ENCODE measurements around the gene CDC26. TPM values are rescaled to one million over a fixed set of nuclear protein-coding genes. Genes with fewer than 3 reads are reported as not detected.
"Not testable (repeated sequence)": the region's sequence is repeated elsewhere in the genome, so short reads cannot be mapped to it uniquely, and the experiment has no call there.

CDC26 gene
- total RNA-seq, 1 experiment from 2014 or later: 32.4 TPM

DNA sequence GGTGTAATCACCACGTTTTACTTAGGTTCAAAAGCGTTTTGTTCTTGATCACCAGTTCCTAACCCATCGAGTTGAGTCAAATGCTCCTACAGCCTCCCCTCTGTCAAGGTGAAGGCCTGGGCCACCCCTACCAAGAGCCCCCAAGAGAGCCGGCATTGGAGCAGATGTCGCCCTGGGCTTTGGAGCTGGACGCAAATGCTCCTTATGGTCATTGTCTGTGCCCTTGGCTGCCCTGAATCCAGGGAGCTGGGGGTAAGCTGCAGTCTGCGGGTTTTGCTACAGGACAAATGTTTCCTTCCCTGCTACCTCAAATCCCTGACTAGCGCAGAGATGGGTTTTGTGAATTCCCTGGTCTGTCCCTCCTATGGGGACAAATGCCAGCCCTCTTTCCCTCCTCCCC is 22.9 kb upstream of the CDC26 start:
- BruUV-seq (replicated peaks): no TSS peak
- no peaks in the 10 kb centered on the region for H3K9me2 ChIP-seq (replicated peaks; ENCODE audit: low read length)
- no peak overlapping the region for H3K27ac ChIP-seq (ENCODE audit: low read length)
- no peaks in the 10 kb centered on the region for H3K9me3 ChIP-seq (ENCODE audit: low read length)
- H4K20me1 ChIP-seq (ENCODE audit: low read length): no peaks in the 10 kb centered on the region
- H3K4me3 ChIP-seq (ENCODE audit: low read length): no peak overlapping the region
- CTCF ChIA-PET: no interaction called here
- no peak overlapping the region for H2AFZ ChIP-seq (ENCODE audit: low read length)
- POLR2A ChIA-PET (ENCODE audit: unreplicated experiment): no interaction called here
- H3K36me3 ChIP-seq (ENCODE audit: low read depth, low read length): 0 out of 2 replicates have a peak, but pooled peaks cover 2% of the 10 kb centered on the region
- no peaks in the 10 kb centered on the region for H3K27me3 ChIP-seq (ENCODE audit: low read length)
- ATAC-seq: no peak
- DNase-seq: no peak
- no peaks in the 10 kb centered on the region for H3K4me1 ChIP-seq (ENCODE audit: insufficient read depth, low read length)
- TF ChIP-seq EZH2 (IDR thresholded peaks at IDR 0.05; ENCODE audit: low read length, unreplicated experiment): no peak
- TF ChIP-seq EZH2phosphoT487 (IDR thresholded peaks at IDR 0.05; ENCODE audit: borderline replicate concordance, low read length): no peak
- TF ChIP-seq, protein P1, sequence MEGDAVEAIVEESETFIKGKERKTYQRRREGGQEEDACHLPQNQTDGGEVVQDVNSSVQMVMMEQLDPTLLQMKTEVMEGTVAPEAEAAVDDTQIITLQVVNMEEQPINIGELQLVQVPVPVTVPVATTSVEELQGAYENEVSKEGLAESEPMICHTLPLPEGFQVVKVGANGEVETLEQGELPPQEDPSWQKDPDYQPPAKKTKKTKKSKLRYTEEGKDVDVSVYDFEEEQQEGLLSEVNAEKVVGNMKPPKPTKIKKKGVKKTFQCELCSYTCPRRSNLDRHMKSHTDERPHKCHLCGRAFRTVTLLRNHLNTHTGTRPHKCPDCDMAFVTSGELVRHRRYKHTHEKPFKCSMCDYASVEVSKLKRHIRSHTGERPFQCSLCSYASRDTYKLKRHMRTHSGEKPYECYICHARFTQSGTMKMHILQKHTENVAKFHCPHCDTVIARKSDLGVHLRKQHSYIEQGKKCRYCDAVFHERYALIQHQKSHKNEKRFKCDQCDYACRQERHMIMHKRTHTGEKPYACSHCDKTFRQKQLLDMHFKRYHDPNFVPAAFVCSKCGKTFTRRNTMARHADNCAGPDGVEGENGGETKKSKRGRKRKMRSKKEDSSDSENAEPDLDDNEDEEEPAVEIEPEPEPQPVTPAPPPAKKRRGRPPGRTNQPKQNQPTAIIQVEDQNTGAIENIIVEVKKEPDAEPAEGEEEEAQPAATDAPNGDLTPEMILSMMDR (conservative IDR thresholded peaks at IDR 0.05; ENCODE audit: low read depth, low read length): no peak
- no peaks in the 10 kb centered on the region for H3F3A ChIP-seq (ENCODE audit: low read length, unreplicated experiment)
- H3K4me2 ChIP-seq (ENCODE audit: low read length): no peak overlapping the region
- intact Hi-C loops (cut with micrococcal nuclease): no loop called here
- H3K9ac ChIP-seq (ENCODE audit: low read length): no peak overlapping the region
- no peaks in the 10 kb centered on the region for H3K79me2 ChIP-seq (ENCODE audit: low read length)

DNA sequence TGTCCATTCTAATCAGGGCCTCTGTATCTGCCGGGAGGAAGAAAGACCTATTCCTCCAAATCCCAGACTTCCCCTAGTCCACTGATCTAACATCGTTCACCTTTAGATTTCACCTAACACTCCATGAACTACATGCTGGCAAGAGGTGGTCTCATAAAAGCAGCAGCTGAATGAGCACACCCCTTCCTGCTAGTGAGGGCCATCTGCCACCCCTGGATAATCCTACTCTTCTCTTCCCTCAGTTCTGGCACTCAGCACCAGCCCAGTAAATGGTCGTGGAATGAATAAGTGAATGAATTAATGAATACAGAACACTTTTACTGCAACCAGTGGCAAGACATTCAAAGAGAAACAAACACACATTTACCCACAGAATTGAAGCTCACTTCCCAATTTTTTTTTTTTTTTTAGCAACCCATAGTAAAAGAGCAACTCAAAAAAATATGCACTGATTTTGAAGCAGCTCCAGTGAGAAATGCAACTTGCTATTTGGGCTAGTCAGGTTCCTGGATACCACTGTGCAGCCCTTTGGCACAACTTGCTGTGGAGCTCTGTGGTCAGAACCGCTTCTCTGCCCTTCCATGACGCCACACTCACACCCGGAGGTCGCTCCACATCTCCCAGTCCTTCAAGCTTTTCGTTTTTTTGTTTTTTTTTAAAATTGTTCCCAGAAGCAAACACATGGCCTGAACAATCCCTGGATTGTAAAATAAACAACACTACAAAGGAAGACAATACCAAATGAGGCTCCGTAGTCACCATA is 21.6 kb upstream of the CDC26 start:
- H3K9me2 ChIP-seq (replicated peaks; ENCODE audit: low read length): no peaks in the 10 kb centered on the region
- ATAC-seq: no peak
- 0 out of 2 replicates have a peak, but pooled peaks cover 7% of the 10 kb centered on the region for H3K36me3 ChIP-seq (ENCODE audit: low read depth, low read length)
- BruUV-seq (replicated peaks): no TSS peak
- no peak overlapping the region for H3K9ac ChIP-seq (ENCODE audit: low read length)
- no peak for DNase-seq
- H3K4me3 ChIP-seq (ENCODE audit: low read length): no peak overlapping the region
- H3K4me1 ChIP-seq (ENCODE audit: insufficient read depth, low read length): no peaks in the 10 kb centered on the region
- H3F3A ChIP-seq (ENCODE audit: low read length, unreplicated experiment): no peaks in the 10 kb centered on the region
- TF ChIP-seq EZH2phosphoT487 (IDR thresholded peaks at IDR 0.05; ENCODE audit: borderline replicate concordance, low read length): no peak
- TF ChIP-seq, protein P1 (conservative IDR thresholded peaks at IDR 0.05; ENCODE audit: low read depth, low read length): no peak
- TF ChIP-seq EZH2 (IDR thresholded peaks at IDR 0.05; ENCODE audit: low read length, unreplicated experiment): no peak
- intact Hi-C loops (cut with micrococcal nuclease): no loop called here
- POLR2A ChIA-PET (ENCODE audit: unreplicated experiment): no interaction called here
- CTCF ChIA-PET: no interaction called here
- no peaks in the 10 kb centered on the region for H3K9me3 ChIP-seq (ENCODE audit: low read length)
- no peaks in the 10 kb centered on the region for H3K27me3 ChIP-seq (ENCODE audit: low read length)
- H3K27ac ChIP-seq (ENCODE audit: low read length): no peak overlapping the region
- no peaks in the 10 kb centered on the region for H3K79me2 ChIP-seq (ENCODE audit: low read length)
- no peak overlapping the region for H2AFZ ChIP-seq (ENCODE audit: low read length)
- no peak overlapping the region for H3K4me2 ChIP-seq (ENCODE audit: low read length)
- no peaks in the 10 kb centered on the region for H4K20me1 ChIP-seq (ENCODE audit: low read length)

DNA sequence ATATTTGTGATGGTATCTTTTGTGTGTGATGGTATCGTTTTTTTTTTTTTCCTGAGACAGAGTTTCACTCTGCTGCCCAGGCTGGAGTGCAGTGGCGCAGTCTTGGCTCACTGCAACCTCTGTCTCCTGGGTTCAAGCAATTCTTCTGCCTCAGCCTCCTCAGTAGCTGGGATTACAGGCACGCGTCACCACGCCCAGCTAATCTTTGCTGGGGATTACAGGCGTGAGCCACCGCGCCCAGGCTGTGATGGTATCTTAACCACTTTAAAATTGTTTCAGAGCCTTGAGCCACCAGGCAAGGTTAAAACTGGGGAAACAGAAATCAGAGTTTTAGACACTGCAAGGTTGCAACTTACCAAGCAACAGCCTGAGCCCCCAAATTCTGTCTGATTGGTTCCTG is 20.9 kb upstream of the CDC26 start:
- 0 out of 2 replicates have a peak, but pooled peaks cover 14% of the 10 kb centered on the region for H3K36me3 ChIP-seq (ENCODE audit: low read depth, low read length)
- POLR2A ChIA-PET (ENCODE audit: unreplicated experiment); CTCF ChIA-PET; H4K20me1 ChIP-seq (ENCODE audit: low read length); H3K9me2 ChIP-seq (replicated peaks; ENCODE audit: low read length); intact Hi-C loops (cut with micrococcal nuclease); ATAC-seq; DNase-seq; BruUV-seq (replicated peaks); H3K4me3 ChIP-seq (ENCODE audit: low read length); H3K9ac ChIP-seq (ENCODE audit: low read length); H3F3A ChIP-seq (ENCODE audit: low read length, unreplicated experiment); H3K27ac ChIP-seq (ENCODE audit: low read length); H3K4me1 ChIP-seq (ENCODE audit: insufficient read depth, low read length); H3K9me3 ChIP-seq (ENCODE audit: low read length); H3K27me3 ChIP-seq (ENCODE audit: low read length); H3K4me2 ChIP-seq (ENCODE audit: low read length); H2AFZ ChIP-seq (ENCODE audit: low read length); H3K79me2 ChIP-seq (ENCODE audit: low read length): not testable (repeated sequence)

Measured in PC-3 (cell line).